ENCODE measurements around the gene PPM1H.

PPM1H gene

GRCh38 chr12:62618930-62619329 is 316.0 kb downstream of the PPM1H start:
- no peak overlapping the region for H3K4me3 ChIP-seq (ENCODE audit: low read length)
- H3K9ac ChIP-seq (ENCODE audit: low read depth, low read length): no peak overlapping the region
- no peaks in the 10 kb centered on the region for H3K27me3 ChIP-seq (ENCODE audit: insufficient read depth, low read length)
- H3K27ac ChIP-seq (ENCODE audit: low read length): no peak overlapping the region
- no peaks in the 10 kb centered on the region for H3K9me3 ChIP-seq (ENCODE audit: insufficient read depth, low read depth, low read length)
- H3K4me1 ChIP-seq (ENCODE audit: insufficient read depth, low read length): peaks cover 8% of the 10 kb centered on the region; the same call in 1 of the 2 replicates
- H3K36me3 ChIP-seq (ENCODE audit: insufficient read depth, low read depth, low read length): no peaks in the 10 kb centered on the region

- Histone ChIP-seq H3K4me3 (ENCODE audit: low read length) (no peak overlapping the region), H3K27ac (ENCODE audit: low read length) (no peak overlapping the region), H3K9me3 (ENCODE audit: insufficient read depth, low read depth, low read length) (no peaks in the 10 kb centered on the region), H3K4me1 (ENCODE audit: insufficient read depth, low read length) (peaks cover 8% of the 10 kb centered on the region; the same call in 1 of the 2 replicates), H3K36me3 (ENCODE audit: insufficient read depth, low read depth, low read length) (no peaks in the 10 kb centered on the region), H3K9ac (ENCODE audit: low read depth, low read length) (no peak overlapping the region), H3K27me3 (ENCODE audit: insufficient read depth, low read length) (no peaks in the 10 kb centered on the region)
Measured at GRCh38 chr12:62618319-62618718, 316.6 kb downstream of the PPM1H start.

- Histone ChIP-seq H3K27ac (ENCODE audit: low read length) (no peak overlapping the region), H3K9me3 (ENCODE audit: insufficient read depth, low read depth, low read length) (no peaks in the 10 kb centered on the region), H3K4me1 (ENCODE audit: insufficient read depth, low read length) (no peaks in the 10 kb centered on the region), H3K4me3 (ENCODE audit: low read length) (no peak overlapping the region), H3K36me3 (ENCODE audit: insufficient read depth, low read depth, low read length) (no peaks in the 10 kb centered on the region), H3K9ac (ENCODE audit: low read depth, low read length) (no peak overlapping the region), H3K27me3 (ENCODE audit: insufficient read depth, low read length) (no peaks in the 10 kb centered on the region)
Measured at GRCh38 chr12:62613081-62613480, 321.9 kb downstream of the PPM1H start.

- no peak overlapping the region for H3K9ac ChIP-seq (ENCODE audit: low read depth, low read length)
- no peaks in the 10 kb centered on the region for H3K27me3 ChIP-seq (ENCODE audit: insufficient read depth, low read length)
- H3K27ac ChIP-seq (ENCODE audit: low read length): no peak overlapping the region
- no peaks in the 10 kb centered on the region for H3K9me3 ChIP-seq (ENCODE audit: insufficient read depth, low read depth, low read length)
- peaks cover 14% of the 10 kb centered on the region for H3K4me1 ChIP-seq (ENCODE audit: insufficient read depth, low read length)
- H3K4me3 ChIP-seq (ENCODE audit: low read length): no peak overlapping the region
- peaks cover 9% of the 10 kb centered on the region; the same call in 1 of the 2 replicates for H3K36me3 ChIP-seq (ENCODE audit: insufficient read depth, low read depth, low read length)
Measured at GRCh38 chr12:62606654-62607053, 328.3 kb downstream of the PPM1H start.

- Histone ChIP-seq H3K9me3 (ENCODE audit: insufficient read depth, low read depth, low read length) (no peaks in the 10 kb centered on the region), H3K27me3 (ENCODE audit: insufficient read depth, low read length) (no peaks in the 10 kb centered on the region), H3K36me3 (ENCODE audit: insufficient read depth, low read depth, low read length) (peaks cover 9% of the 10 kb centered on the region; the same call in 1 of the 2 replicates), H3K4me1 (ENCODE audit: insufficient read depth, low read length) (peaks cover 16% of the 10 kb centered on the region), H3K9ac (ENCODE audit: low read depth, low read length) (peak overlapping the region; percentile 98; the same call in 1 of the 2 replicates), H3K4me3 (ENCODE audit: low read length) (peak overlapping the region; percentile 88; the same call in 1 of the 2 replicates), H3K27ac (ENCODE audit: low read length) (no peak overlapping the region)
Measured at GRCh38 chr12:62605981-62606380, 329.0 kb downstream of the PPM1H start.

- Histone ChIP-seq H3K27ac (ENCODE audit: low read length) (peak overlapping the region; percentile 97), H3K4me3 (ENCODE audit: low read length) (peak overlapping the region; percentile 88), H3K9me3 (ENCODE audit: insufficient read depth, low read depth, low read length) (no peaks in the 10 kb centered on the region), H3K4me1 (ENCODE audit: insufficient read depth, low read length) (peaks cover 17% of the 10 kb centered on the region), H3K27me3 (ENCODE audit: insufficient read depth, low read length) (no peaks in the 10 kb centered on the region), H3K9ac (ENCODE audit: low read depth, low read length) (peak overlapping the region; percentile 98), H3K36me3 (ENCODE audit: insufficient read depth, low read depth, low read length) (peaks cover 9% of the 10 kb centered on the region; the same call in 1 of the 2 replicates)
Measured at GRCh38 chr12:62604871-62605270, 330.1 kb downstream of the PPM1H start.

- H3K4me1 ChIP-seq (ENCODE audit: insufficient read depth, low read length): peaks cover 22% of the 10 kb centered on the region
- no peaks in the 10 kb centered on the region for H3K9me3 ChIP-seq (ENCODE audit: insufficient read depth, low read depth, low read length)
- H3K4me3 ChIP-seq (ENCODE audit: low read length): peak overlapping the region; percentile 88
- no peaks in the 10 kb centered on the region for H3K27me3 ChIP-seq (ENCODE audit: insufficient read depth, low read length)
- H3K27ac ChIP-seq (ENCODE audit: low read length): peak overlapping the region; percentile 97
- H3K36me3 ChIP-seq (ENCODE audit: insufficient read depth, low read depth, low read length): peaks cover 9% of the 10 kb centered on the region; the same call in 1 of the 2 replicates
- H3K9ac ChIP-seq (ENCODE audit: low read depth, low read length): peak overlapping the region; percentile 98
Measured at GRCh38 chr12:62604373-62604772, 330.6 kb downstream of the PPM1H start.

- Histone ChIP-seq H3K4me3 (ENCODE audit: low read length) (peak overlapping the region; percentile 88), H3K36me3 (ENCODE audit: insufficient read depth, low read depth, low read length) (peaks cover 9% of the 10 kb centered on the region; the same call in 1 of the 2 replicates), H3K9me3 (ENCODE audit: insufficient read depth, low read depth, low read length) (no peaks in the 10 kb centered on the region), H3K27ac (ENCODE audit: low read length) (peak overlapping the region; percentile 97), H3K4me1 (ENCODE audit: insufficient read depth, low read length) (peaks cover 24% of the 10 kb centered on the region), H3K27me3 (ENCODE audit: insufficient read depth, low read length) (no peaks in the 10 kb centered on the region), H3K9ac (ENCODE audit: low read depth, low read length) (peak overlapping the region; percentile 98)
Measured at GRCh38 chr12:62603811-62604098, 331.2 kb downstream of the PPM1H start.

GRCh38 chr12:62603061-62603810 is 331.7 kb downstream of the PPM1H start:
- Histone ChIP-seq H3K27me3 (ENCODE audit: insufficient read depth, low read length) (no peaks in the 10 kb centered on the region), H3K27ac (ENCODE audit: low read length) (peak overlapping the region; percentile 97), H3K9me3 (ENCODE audit: insufficient read depth, low read depth, low read length) (no peaks in the 10 kb centered on the region), H3K36me3 (ENCODE audit: insufficient read depth, low read depth, low read length) (peaks cover 9% of the 10 kb centered on the region; the same call in 1 of the 2 replicates), H3K9ac (ENCODE audit: low read depth, low read length) (peak overlapping the region; percentile 98), H3K4me1 (ENCODE audit: insufficient read depth, low read length) (peaks cover 24% of the 10 kb centered on the region), H3K4me3 (ENCODE audit: low read length) (peak overlapping the region; percentile 88)

- Histone ChIP-seq H3K36me3 (ENCODE audit: insufficient read depth, low read depth, low read length) (peaks cover 9% of the 10 kb centered on the region; the same call in 1 of the 2 replicates), H3K27ac (ENCODE audit: low read length) (peak overlapping the region; percentile 97)
Measured at GRCh38 chr12:62602255-62603060, 332.5 kb downstream of the PPM1H start.

GRCh38 chr12:62601765-62602164 is 333.2 kb downstream of the PPM1H start:
- H3K36me3 ChIP-seq (ENCODE audit: insufficient read depth, low read depth, low read length): peaks cover 9% of the 10 kb centered on the region; the same call in 1 of the 2 replicates
- peaks cover 24% of the 10 kb centered on the region for H3K4me1 ChIP-seq (ENCODE audit: insufficient read depth, low read length)
- no peaks in the 10 kb centered on the region for H3K9me3 ChIP-seq (ENCODE audit: insufficient read depth, low read depth, low read length)
- peak overlapping the region; percentile 97 for H3K27ac ChIP-seq (ENCODE audit: low read length)
- H3K4me3 ChIP-seq (ENCODE audit: low read length): peak overlapping the region; percentile 88
- H3K9ac ChIP-seq (ENCODE audit: low read depth, low read length): peak overlapping the region; percentile 98; the same call in 1 of the 2 replicates
- H3K27me3 ChIP-seq (ENCODE audit: insufficient read depth, low read length): no peaks in the 10 kb centered on the region

More at GRCh38 chr12:62602255-62603060, 332.5 kb downstream of the PPM1H start:
- Histone ChIP-seq H3K27me3 (ENCODE audit: insufficient read depth, low read length) (no peaks in the 10 kb centered on the region), H3K4me3 (ENCODE audit: low read length) (peak overlapping the region; percentile 88), H3K4me1 (ENCODE audit: insufficient read depth, low read length) (peaks cover 24% of the 10 kb centered on the region), H3K9ac (ENCODE audit: low read depth, low read length) (peak overlapping the region; percentile 98), H3K9me3 (ENCODE audit: insufficient read depth, low read depth, low read length) (no peaks in the 10 kb centered on the region)
